ENCODE results near the gene DTNB.

DNA sequence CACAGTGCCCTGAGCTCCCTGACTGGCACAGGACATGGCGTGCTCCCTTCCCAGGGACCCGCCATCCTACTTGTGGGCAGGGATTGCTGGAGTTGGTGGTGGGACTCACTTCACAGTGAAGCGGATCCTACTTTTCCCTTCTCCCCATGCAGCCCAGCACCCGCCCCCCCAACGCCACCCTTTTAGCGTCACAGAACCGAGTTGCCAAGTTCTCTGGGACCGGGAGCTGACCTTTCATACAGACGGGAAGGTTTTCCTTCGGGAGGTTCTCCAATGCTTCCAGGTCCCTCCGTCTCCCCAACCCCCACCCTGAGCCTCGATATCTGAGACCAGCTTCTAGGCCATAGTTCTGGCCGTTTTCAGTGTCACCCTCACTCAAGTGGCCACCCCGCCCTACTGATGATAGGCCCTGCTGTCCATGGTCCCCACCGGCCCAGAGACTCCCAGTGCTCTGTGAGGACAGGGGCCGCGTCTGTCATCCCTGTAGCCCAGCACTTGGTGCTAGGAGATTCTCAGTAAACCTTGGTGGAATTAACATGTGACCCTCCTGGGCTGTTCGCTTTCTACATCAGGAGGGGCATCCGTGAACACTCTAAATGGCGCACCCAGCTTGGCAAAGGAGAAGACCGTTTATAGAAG is 330.1 kb downstream of the DTNB start:
- TF ChIP-seq, protein P1, sequence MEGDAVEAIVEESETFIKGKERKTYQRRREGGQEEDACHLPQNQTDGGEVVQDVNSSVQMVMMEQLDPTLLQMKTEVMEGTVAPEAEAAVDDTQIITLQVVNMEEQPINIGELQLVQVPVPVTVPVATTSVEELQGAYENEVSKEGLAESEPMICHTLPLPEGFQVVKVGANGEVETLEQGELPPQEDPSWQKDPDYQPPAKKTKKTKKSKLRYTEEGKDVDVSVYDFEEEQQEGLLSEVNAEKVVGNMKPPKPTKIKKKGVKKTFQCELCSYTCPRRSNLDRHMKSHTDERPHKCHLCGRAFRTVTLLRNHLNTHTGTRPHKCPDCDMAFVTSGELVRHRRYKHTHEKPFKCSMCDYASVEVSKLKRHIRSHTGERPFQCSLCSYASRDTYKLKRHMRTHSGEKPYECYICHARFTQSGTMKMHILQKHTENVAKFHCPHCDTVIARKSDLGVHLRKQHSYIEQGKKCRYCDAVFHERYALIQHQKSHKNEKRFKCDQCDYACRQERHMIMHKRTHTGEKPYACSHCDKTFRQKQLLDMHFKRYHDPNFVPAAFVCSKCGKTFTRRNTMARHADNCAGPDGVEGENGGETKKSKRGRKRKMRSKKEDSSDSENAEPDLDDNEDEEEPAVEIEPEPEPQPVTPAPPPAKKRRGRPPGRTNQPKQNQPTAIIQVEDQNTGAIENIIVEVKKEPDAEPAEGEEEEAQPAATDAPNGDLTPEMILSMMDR (IDR thresholded peaks at IDR 0.05): no peak
- TF ChIP-seq POLR2A (IDR thresholded peaks at IDR 0.05): no peak
